Measurements from ENCODE around the gene FTCD. TPM values are rescaled to one million over a fixed set of nuclear protein-coding genes. Genes with fewer than 3 reads are reported as not detected.

FTCD gene
- total and polyA plus RNA-seq, 2 experiments from 2014 or later = 18.9 to 27.4 TPM

DNA sequence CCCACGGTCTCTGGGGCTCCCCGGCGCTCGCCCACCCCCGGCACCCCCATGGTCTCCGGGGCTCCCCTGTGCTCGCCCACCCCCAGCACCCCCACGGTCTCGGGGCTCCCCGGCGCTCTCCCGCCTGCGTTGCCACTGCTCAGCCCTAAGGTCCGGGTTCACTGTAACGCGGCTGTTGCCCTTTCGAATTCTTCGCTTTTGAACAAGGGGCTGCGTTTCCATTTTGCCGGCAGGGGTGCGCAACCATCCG, 5.2 kb upstream of the FTCD start:
- no peaks in the 10 kb centered on the region for H3K27me3 ChIP-seq
- H3K36me3 ChIP-seq = no peaks in the 10 kb centered on the region
- no peak overlapping the region for H3K4me3 ChIP-seq
- no peak for DNase-seq (ENCODE audit: low read depth in 1 of 2, low spot score in 1 of 2)
- no peak overlapping the region for H3K27ac ChIP-seq
- TF ChIP-seq, protein P1, sequence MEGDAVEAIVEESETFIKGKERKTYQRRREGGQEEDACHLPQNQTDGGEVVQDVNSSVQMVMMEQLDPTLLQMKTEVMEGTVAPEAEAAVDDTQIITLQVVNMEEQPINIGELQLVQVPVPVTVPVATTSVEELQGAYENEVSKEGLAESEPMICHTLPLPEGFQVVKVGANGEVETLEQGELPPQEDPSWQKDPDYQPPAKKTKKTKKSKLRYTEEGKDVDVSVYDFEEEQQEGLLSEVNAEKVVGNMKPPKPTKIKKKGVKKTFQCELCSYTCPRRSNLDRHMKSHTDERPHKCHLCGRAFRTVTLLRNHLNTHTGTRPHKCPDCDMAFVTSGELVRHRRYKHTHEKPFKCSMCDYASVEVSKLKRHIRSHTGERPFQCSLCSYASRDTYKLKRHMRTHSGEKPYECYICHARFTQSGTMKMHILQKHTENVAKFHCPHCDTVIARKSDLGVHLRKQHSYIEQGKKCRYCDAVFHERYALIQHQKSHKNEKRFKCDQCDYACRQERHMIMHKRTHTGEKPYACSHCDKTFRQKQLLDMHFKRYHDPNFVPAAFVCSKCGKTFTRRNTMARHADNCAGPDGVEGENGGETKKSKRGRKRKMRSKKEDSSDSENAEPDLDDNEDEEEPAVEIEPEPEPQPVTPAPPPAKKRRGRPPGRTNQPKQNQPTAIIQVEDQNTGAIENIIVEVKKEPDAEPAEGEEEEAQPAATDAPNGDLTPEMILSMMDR (IDR thresholded peaks at IDR 0.05; ENCODE audit: low read depth, low read length) = no peak
- H3K4me1 ChIP-seq (ENCODE audit: low read depth) = peaks cover 6% of the 10 kb centered on the region
- H3K9me3 ChIP-seq (ENCODE audit: low read depth) = no peaks in the 10 kb centered on the region

DNA sequence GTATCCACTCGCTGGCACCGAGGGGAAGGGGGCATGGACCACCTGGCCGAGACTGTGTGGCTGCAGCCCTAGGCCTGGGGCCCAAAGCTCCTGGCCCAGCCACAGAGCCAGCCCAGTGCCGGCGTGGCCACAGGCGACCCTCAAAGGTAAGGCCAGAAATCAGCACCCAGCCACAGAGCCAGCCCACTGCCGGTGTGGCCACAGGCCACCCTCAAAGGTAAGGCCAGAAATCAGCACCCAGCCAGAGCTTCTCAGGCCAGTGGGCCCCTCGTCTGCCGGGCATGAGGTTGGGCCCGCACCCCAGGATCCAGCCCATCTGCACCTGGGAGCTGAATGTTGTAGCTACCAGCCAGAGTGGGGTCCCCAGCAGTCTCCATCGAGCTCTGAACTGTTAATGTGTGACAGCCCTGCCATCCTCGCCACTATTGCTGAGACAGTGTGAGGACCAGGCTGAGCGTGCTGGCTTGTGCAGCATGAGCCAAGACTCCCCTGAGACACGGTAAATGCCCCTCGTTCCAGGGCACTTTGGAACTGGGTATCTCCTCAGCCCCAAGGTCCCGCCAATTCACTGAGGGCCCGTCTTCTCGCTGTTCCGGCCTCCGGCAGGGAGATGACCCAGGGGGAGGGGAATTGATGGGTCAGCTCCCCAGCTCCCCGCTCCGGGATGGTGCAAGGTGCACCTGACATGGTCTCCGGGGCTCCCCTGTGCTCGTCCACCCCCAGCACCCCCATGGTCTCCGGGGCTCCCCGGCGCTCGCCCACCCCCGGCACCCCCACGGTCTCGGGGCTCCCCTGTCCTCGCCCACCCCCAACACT, 4.7 kb upstream of the FTCD start:
- TF ChIP-seq, protein P1 (IDR thresholded peaks at IDR 0.05; ENCODE audit: low read depth, low read length) = no peak
- Histone ChIP-seq H3K9me3 (ENCODE audit: low read depth) (no peaks in the 10 kb centered on the region), H3K27me3 (no peaks in the 10 kb centered on the region), H3K4me3 (no peak overlapping the region), H3K4me1 (ENCODE audit: low read depth) (peaks cover 11% of the 10 kb centered on the region), H3K27ac (no peak overlapping the region), H3K36me3 (no peaks in the 10 kb centered on the region)
- no peak for DNase-seq (ENCODE audit: low read depth in 1 of 2, low spot score in 1 of 2)

DNA sequence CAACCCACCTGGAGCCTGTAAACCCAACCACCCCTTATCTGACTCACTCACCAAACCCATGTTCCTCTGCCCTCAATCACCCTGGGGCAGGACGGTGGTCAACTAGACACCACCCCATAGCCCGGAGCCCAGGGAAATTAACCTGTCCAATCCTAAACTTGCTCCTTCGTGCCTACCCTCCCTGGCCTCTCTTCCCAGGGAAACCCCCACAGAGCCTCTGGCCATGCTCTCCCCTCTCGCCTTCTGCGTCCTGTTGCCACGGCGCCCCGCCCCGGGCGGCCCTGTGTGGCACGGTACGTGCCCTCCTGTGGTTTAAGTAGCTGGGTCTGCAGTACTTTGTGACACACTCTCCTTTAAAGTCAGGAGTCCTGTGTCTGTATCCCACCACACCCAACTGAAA, 4.0 kb upstream of the FTCD start:
- TF ChIP-seq, protein P1 (IDR thresholded peaks at IDR 0.05; ENCODE audit: low read depth, low read length) = no peak
- Histone ChIP-seq H3K4me1 (ENCODE audit: low read depth) (peaks cover 15% of the 10 kb centered on the region), H3K36me3 (no peaks in the 10 kb centered on the region), H3K9me3 (ENCODE audit: low read depth) (no peaks in the 10 kb centered on the region), H3K4me3 (no peak overlapping the region), H3K27ac (no peak overlapping the region), H3K27me3 (no peaks in the 10 kb centered on the region)
- no peak for DNase-seq (ENCODE audit: low read depth in 1 of 2, low spot score in 1 of 2)

DNA sequence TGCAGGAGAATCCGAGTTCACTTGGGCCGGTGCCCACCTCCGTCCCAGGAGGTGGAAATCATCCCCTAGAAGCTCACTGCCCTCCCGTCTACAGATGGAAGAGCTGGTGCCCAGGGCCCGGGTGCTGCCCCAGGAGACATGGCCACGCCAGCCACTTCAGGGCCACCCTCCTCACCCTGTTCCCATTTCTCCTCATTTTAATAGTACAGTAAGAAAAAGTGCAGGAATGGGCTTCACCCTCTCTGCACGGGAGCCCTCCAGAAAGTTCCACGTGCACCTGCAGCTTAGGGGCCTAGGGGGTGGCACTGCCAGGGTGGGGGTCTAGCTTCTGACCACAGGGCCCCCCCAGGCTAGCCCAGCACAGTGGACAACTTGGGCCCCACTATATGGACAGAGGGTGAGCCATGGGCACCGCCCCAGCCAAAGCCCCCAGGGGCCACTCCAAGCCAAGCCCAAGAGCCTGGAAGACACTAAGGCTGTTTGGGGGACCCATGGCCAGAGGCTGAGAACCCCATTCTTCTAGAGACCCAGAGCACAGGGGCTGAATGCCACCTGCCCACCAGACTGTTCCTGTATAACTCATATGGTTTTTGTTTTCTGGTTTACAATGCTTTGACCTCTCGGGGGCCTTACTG, 3.4 kb upstream of the FTCD start:
- no peak overlapping the region for H3K4me3 ChIP-seq
- no peak for DNase-seq (ENCODE audit: low read depth in 1 of 2, low spot score in 1 of 2)
- H3K27me3 ChIP-seq = no peaks in the 10 kb centered on the region
- no peaks in the 10 kb centered on the region for H3K9me3 ChIP-seq (ENCODE audit: low read depth)
- H3K36me3 ChIP-seq = no peaks in the 10 kb centered on the region
- TF ChIP-seq, protein P1 (IDR thresholded peaks at IDR 0.05; ENCODE audit: low read depth, low read length) = no peak
- no peak overlapping the region for H3K27ac ChIP-seq
- H3K4me1 ChIP-seq (ENCODE audit: low read depth) = peaks cover 21% of the 10 kb centered on the region

DNA sequence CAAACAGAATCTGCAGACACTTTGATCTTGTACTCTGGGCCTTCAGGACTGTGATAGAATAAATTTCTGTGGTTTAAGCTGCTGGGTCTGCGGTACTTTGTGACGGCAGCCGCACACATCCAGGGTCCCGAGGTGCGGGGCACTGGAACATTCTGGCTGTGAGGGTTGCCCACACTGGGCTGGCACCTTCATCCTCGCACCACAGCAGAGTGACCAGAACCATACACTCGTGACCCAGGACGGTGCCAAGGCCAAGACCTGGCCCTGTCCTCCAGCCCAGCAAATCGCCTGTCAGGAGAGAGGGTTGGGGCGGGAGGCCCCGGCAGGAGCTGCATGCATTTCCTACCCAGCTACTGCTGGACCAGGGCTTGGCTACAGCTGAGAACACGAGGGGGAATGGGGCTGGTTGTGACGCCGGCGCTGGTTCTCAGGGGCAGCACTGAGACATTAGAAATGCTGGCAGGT, 2.6 kb upstream of the FTCD start:
- no peak for DNase-seq (ENCODE audit: low read depth in 1 of 2, low spot score in 1 of 2)
- TF ChIP-seq, protein P1 (IDR thresholded peaks at IDR 0.05; ENCODE audit: low read depth, low read length) = no peak

More for the DNA sequence above, 2.6 kb upstream of the FTCD start:
- Histone ChIP-seq H3K27ac (no peak overlapping the region), H3K27me3 (no peaks in the 10 kb centered on the region), H3K9me3 (ENCODE audit: low read depth) (no peaks in the 10 kb centered on the region), H3K36me3 (no peaks in the 10 kb centered on the region), H3K4me1 (ENCODE audit: low read depth) (peaks cover 29% of the 10 kb centered on the region), H3K4me3 (no peak overlapping the region)
